ENCODE measurements around the gene MGP. TPM values are rescaled to one million over a fixed set of nuclear protein-coding genes. Genes with fewer than 3 reads are reported as not detected.
A peak's percentile ranks its signal among the peaks of the same experiment; 100 is the strongest.

The MGP gene
- total RNA-seq, 1 experiment from 2014 or later = 4.8 TPM

- Mint-ChIP-seq H3K4me3 (ENCODE audit: unreplicated experiment) (no peak overlapping the region), H3K36me3 (ENCODE audit: insufficient read depth, unreplicated experiment) (no peaks in the 10 kb centered on the region), H3K27ac (ENCODE audit: low read depth, unreplicated experiment) (no peak overlapping the region), H3K27me3 (ENCODE audit: insufficient read depth, unreplicated experiment) (no peaks in the 10 kb centered on the region), H3K4me1 (ENCODE audit: insufficient read depth, unreplicated experiment) (no peaks in the 10 kb centered on the region), H3K9me3 (ENCODE audit: unreplicated experiment) (no peaks in the 10 kb centered on the region)
- DNase-seq (ENCODE audit: unreplicated experiment) = no peak
- TF ChIP-seq, protein P1, sequence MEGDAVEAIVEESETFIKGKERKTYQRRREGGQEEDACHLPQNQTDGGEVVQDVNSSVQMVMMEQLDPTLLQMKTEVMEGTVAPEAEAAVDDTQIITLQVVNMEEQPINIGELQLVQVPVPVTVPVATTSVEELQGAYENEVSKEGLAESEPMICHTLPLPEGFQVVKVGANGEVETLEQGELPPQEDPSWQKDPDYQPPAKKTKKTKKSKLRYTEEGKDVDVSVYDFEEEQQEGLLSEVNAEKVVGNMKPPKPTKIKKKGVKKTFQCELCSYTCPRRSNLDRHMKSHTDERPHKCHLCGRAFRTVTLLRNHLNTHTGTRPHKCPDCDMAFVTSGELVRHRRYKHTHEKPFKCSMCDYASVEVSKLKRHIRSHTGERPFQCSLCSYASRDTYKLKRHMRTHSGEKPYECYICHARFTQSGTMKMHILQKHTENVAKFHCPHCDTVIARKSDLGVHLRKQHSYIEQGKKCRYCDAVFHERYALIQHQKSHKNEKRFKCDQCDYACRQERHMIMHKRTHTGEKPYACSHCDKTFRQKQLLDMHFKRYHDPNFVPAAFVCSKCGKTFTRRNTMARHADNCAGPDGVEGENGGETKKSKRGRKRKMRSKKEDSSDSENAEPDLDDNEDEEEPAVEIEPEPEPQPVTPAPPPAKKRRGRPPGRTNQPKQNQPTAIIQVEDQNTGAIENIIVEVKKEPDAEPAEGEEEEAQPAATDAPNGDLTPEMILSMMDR (IDR thresholded peaks at IDR 0.05; ENCODE audit: unreplicated experiment) = no peak
- intact Hi-C loops (cut with micrococcal nuclease) = no loop called here
- ChIA-PET CTCF (no interaction called here), POLR2A (no interaction called here)
- no TSS peak for BruUV-seq (replicated peaks)
These were observed 33.8 kb upstream of the MGP start for GRCh38 chr12:14919455-14919854.

GRCh38 chr12:14915736-14916135 lies 30.1 kb upstream of the MGP start:
- no peaks in the 10 kb centered on the region for H3K27me3 Mint-ChIP-seq (ENCODE audit: insufficient read depth, unreplicated experiment)
- no TSS peak for BruUV-seq (replicated peaks)
- TF ChIP-seq, protein P1 (IDR thresholded peaks at IDR 0.05; ENCODE audit: unreplicated experiment) = no peak
- no peaks in the 10 kb centered on the region for H3K36me3 Mint-ChIP-seq (ENCODE audit: insufficient read depth, unreplicated experiment)
- peaks cover 6% of the 10 kb centered on the region for H3K4me1 Mint-ChIP-seq (ENCODE audit: insufficient read depth, unreplicated experiment)
- intact Hi-C loops (cut with micrococcal nuclease) = no loop called here
- no peak for DNase-seq (ENCODE audit: unreplicated experiment)
- H3K9me3 Mint-ChIP-seq (ENCODE audit: unreplicated experiment) = no peaks in the 10 kb centered on the region
- H3K27ac Mint-ChIP-seq (ENCODE audit: low read depth, unreplicated experiment) = no peak overlapping the region
- H3K4me3 Mint-ChIP-seq (ENCODE audit: unreplicated experiment) = no peak overlapping the region
- POLR2A ChIA-PET = interaction anchor here (1.2 to 1.3 kb wide), 2 partner anchors 17 to 38 kb away, joined by 4 to 5 read pairs; no protein-coding TSS in a partner anchor
- CTCF ChIA-PET = interaction anchor here (0.5 kb wide), 1 partner anchor 105 kb away, joined by 3 read pairs; no protein-coding TSS in a partner anchor

- intact Hi-C loops (cut with micrococcal nuclease) = no loop called here
- BruUV-seq (replicated peaks) = no TSS peak
- H3K4me3 Mint-ChIP-seq (ENCODE audit: unreplicated experiment) = no peak overlapping the region
- POLR2A ChIA-PET = no interaction called here
- peaks cover 19% of the 10 kb centered on the region for H3K4me1 Mint-ChIP-seq (ENCODE audit: insufficient read depth, unreplicated experiment)
- CTCF ChIA-PET = interaction anchor here (0.8 to 1.3 kb wide), 4 partner anchors 12 to 109 kb away, joined by 3 to 4 read pairs (median 3); no protein-coding TSS in a partner anchor
- H3K27ac Mint-ChIP-seq (ENCODE audit: low read depth, unreplicated experiment) = no peak overlapping the region
- TF ChIP-seq, protein P1 (IDR thresholded peaks at IDR 0.05; ENCODE audit: unreplicated experiment) = no peak
- no peaks in the 10 kb centered on the region for H3K36me3 Mint-ChIP-seq (ENCODE audit: insufficient read depth, unreplicated experiment)
- DNase-seq (ENCODE audit: unreplicated experiment) = peak; percentile 43
- no peaks in the 10 kb centered on the region for H3K27me3 Mint-ChIP-seq (ENCODE audit: insufficient read depth, unreplicated experiment)
- no peaks in the 10 kb centered on the region for H3K9me3 Mint-ChIP-seq (ENCODE audit: unreplicated experiment)
These were observed 27.7 kb upstream of the MGP start for GRCh38 chr12:14913381-14913781.

GRCh38 chr12:14911131-14911530 lies 25.5 kb upstream of the MGP start:
- intact Hi-C loops (cut with micrococcal nuclease) = no loop called here
- BruUV-seq (replicated peaks) = no TSS peak
- Mint-ChIP-seq H3K9me3 (ENCODE audit: unreplicated experiment) (no peaks in the 10 kb centered on the region), H3K4me1 (ENCODE audit: insufficient read depth, unreplicated experiment) (peaks cover 24% of the 10 kb centered on the region), H3K36me3 (ENCODE audit: insufficient read depth, unreplicated experiment) (no peaks in the 10 kb centered on the region), H3K4me3 (ENCODE audit: unreplicated experiment) (no peak overlapping the region), H3K27ac (ENCODE audit: low read depth, unreplicated experiment) (peak overlapping the region; percentile 76), H3K27me3 (ENCODE audit: insufficient read depth, unreplicated experiment) (no peaks in the 10 kb centered on the region)
- ChIA-PET POLR2A (interaction anchor here (1.1 kb wide), 1 partner anchor 108 kb away, joined by 3 read pairs; the partner anchor contains the start of genes C12orf60 and WBP11), CTCF (interaction anchor here (0.7 kb wide), 1 partner anchor 698 kb away, joined by 3 read pairs; no protein-coding TSS in a partner anchor)
- TF ChIP-seq, protein P1 (IDR thresholded peaks at IDR 0.05; ENCODE audit: unreplicated experiment) = no peak
- no peak for DNase-seq (ENCODE audit: unreplicated experiment)
